D721Med (cell line): Measurements from ENCODE around the gene MED25.
A peak's percentile ranks its signal among the peaks of the same experiment; 100 is the strongest.

Experiments
- DNase-seq: peaks from one replicate; pipeline ENCODE4 v3.0.0; 2011; ENCODE audit warnings: low spot score; ENCODE audit not compliant: insufficient read length
- FAIRE-seq: peaks from 2 replicates; lab custom pipeline; 2011; peaks lifted over from hg19 to GRCh38; lab: Jason Lieb, UNC
- TF ChIP-seq, protein P1 (sequence below): IDR thresholded peaks from 2 replicates; pipeline ENCODE4 v1.5.1; 2012; ENCODE audit warnings: mild to moderate bottlenecking, control low read depth; ENCODE audit not compliant: insufficient read depth; ENCODE audit errors: missing control alignments

The MED25 gene

DNA sequence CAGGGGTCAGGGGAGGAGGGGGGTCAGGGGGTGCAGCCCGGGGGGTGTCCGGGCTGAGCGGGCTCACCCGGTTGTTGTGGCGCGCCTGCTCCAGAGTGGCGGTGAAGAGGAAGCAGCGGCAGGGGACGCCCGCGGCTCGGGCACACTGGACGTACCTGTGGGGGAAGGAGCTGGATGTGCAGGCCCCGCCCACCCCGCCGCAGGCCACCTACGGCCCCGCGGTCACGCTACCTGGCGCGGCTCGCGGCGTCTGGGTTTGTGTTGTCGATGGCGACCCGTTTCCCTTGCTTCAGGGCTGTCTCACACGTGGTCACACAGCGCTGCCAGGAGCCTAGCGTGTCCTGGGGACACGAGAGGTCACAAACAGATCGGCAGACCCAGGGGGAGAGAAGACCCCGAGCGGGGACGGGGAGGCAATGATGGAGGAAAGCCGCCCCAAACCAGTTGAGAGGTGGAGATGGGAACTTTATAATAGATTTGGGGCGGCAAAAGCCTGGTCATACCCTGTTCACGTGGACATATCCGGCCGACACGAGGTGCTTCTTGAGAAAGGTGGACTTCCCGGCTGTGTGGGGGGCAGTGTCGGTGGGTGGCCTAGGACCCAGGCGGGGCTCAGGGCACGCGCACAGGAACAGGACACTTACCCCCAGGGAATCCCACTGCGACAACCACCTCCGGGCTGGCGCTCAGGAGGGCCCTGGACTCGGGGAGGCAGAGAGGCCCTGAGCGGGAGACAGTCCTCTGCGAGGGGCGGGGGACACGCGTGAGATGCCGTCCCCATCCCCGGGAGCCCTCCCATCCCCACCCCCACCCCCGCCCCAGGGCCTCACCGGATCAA is 43.7 kb downstream of the MED25 start:
- DNase-seq, result no peak
- TF ChIP-seq, protein P1, sequence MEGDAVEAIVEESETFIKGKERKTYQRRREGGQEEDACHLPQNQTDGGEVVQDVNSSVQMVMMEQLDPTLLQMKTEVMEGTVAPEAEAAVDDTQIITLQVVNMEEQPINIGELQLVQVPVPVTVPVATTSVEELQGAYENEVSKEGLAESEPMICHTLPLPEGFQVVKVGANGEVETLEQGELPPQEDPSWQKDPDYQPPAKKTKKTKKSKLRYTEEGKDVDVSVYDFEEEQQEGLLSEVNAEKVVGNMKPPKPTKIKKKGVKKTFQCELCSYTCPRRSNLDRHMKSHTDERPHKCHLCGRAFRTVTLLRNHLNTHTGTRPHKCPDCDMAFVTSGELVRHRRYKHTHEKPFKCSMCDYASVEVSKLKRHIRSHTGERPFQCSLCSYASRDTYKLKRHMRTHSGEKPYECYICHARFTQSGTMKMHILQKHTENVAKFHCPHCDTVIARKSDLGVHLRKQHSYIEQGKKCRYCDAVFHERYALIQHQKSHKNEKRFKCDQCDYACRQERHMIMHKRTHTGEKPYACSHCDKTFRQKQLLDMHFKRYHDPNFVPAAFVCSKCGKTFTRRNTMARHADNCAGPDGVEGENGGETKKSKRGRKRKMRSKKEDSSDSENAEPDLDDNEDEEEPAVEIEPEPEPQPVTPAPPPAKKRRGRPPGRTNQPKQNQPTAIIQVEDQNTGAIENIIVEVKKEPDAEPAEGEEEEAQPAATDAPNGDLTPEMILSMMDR, result no peak
- no peak for FAIRE-seq

DNA sequence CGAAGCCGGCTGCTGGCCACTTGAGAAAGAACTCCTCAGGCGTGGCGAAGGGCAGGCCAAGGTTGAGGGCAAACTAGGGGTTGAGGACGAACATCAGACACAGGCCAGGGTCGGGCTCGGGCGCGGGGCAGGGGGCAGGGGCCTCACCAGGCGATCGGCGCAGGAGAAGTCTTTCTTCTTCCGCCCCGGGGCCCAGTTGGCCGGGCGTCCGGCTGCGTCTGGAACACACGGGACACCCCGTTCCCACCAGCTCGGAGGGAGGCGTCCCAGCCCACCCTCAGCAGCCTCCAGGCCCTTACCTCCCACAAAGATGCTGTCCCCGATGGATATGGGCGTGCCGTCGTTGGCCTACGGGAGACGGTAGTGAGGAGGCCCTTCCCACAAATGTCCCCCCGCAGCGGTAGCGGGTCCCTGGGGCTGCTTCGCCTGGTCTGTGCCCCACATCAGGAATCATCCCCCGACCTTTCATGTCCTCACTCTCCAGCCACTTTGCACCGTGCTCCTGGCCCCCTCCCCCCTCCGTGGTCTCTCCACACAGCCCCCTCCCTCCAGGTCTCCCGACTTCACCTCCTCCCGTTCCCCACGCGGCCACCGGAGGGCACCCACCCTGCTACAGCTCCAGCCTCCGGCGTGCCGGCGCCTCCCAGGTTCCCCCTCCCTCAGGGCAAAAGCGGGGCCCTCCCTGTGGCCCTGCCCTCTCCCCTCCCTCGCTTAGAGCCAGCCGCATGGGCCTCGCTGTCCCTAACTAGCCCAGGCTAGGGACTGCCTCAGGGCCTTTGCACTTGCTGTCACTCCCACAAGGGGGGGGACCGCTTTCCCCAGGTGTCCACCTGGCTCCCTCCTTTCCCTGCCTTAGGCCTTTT is 44.5 kb downstream of the MED25 start:
- TF ChIP-seq, protein P1, result peak; percentile 17
- DNase-seq, result no peak
- FAIRE-seq, result no peak

DNA sequence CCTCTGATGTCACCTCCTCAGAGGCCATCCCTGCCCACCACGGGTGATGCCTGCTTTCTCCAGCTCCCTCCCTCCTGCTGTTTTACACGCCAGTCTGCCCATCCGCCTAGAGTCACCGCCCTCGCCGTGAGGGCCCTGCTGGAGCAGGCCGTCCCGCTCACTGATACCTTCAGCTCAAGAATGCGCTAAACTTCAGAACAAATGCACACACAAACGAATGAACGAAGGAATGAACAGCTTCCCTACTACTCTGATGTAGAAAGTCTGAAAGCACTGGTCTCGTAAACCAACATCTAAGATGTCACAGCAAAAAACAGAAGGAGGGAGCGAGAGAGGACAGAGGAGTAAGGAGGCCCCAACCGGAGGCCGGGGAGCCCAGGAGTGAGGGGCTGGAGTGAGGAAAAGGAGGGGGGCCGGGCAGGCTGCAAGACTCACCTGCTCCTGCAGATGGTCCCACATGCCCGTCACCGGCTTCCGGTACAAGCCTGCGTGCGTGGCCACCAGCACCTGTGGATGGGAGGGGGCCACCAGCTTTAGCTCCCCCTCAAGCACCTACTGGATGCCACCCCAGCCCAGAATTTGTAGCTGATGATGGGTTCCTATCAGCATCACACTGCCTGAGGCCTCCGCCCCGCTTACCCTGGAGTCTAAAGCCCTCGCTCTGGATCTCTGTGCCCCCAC is 45.3 kb downstream of the MED25 start:
- DNase-seq, result no peak
- no peak for FAIRE-seq
- TF ChIP-seq, protein P1, result no peak

DNA sequence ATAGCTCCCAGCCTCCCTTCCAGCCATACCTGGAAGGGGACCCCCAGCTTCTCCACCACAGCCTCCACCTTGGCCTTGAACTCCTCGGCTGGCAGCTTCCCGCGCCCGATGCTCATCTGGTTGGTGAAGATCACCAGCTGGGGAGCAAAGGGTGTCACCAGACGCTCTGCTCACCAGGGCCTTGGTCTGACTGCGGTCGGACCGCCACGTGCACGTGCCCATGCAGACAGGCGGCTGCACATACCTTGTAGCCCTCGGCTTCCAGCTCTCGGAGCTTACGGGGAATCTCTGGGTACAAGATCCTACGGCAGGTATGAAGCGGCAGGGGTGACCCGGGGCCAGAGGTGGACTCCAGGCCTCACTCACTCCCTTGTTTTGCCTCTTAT is 45.8 kb downstream of the MED25 start:
- no peak for FAIRE-seq
- TF ChIP-seq, protein P1, result no peak

DNA sequence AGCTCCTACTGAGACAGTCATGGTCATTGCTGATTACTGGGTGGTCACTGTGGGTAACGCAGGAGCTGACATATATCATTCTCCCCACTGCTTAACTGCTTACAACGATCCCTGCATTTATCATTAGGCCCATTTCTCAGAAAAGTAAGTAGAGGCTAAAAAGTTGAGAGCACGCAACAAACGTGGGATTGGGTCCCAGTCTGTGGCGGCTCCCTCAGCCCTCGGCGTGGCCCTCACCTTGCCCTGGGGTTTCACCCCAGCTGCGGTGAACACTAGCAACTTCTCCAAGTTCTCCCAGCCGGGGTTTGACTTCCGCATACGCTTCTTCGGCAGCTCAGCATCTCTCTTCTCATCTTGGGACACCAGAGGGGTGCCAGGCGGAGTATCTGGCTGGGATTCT is 46.8 kb downstream of the MED25 start:
- no peak for FAIRE-seq
- TF ChIP-seq, protein P1, result no peak
- DNase-seq, result no peak

More for the DNA sequence above, 45.8 kb downstream of the MED25 start:
- no peak for DNase-seq

DNA sequence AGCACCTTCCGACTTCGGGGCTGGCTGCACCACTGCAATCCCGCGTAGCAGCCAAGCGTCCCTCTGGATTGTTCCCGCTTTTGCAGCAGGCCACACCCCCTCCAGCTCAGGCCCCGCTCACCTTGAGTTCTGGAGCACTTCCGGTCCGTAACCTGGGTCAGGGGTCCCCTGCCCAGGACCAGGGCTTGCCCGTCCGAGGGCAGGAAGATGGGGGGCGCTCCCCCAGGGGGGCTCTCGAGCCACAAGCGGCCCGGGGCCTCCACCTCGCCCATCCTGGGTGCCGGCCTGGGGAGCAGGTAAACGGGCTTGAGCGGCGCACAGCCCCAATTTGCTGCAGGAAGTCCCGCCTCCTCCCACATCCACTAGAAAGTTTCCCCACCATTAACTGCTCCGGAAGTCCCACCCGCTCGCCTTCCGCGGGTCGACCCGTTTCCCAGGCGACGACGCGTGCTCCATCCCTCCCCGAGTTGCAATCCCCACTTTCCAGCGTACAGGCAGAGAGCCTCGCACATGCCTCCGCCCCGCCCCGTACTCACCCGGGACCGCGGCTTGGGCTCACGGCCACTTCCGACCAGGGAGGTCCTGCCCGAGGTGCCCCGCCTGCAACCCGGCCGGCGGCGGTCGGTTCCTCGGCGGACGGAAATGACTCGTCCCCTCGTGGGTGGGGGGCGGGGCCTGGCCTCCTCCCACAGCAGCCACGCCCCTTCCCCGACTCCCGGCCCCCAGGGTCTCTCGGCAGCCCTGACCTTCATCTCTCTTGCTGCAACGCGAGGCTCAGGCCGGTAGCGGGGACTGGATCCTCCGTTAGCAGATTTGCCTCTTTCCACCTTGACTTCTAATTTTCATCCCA is 49.1 kb downstream of the MED25 start, which contains the start of gene PNKP:
Gene PNKP (minus strand): TSS at position 644 of the 850 bp plus-strand sequence. CDS start 372 bp downstream, at position 272.
- FAIRE-seq (no peak), DNase-seq (peak; percentile 79)
- TF ChIP-seq, protein P1, result no peak
